AG04449 (cell line): ENCODE data around the gene JHY.

Source experiments
- CTCF ChIA-PET: fragments of 350-600 bp; formaldehyde crosslinking; extraction: SDS; loops from one replicate; lab custom pipeline; 2021; ENCODE audit warnings: antibody characterized with exemption; lab: Yijun Ruan, JAX
- POLR2A ChIA-PET: fragments of 400-600, 350-600 bp; formaldehyde crosslinking; extraction: SDS; loops from one replicate; lab custom pipeline; 2020; ENCODE audit warnings: antibody characterized with exemption, inconsistent platforms; lab: Yijun Ruan, JAX
- DNase-seq: peaks from one replicate; pipeline ENCODE4 v3.0.0-alpha.2; 2010; ENCODE audit warnings: low read depth, low spot score
- H3K4me3 ChIP-seq: 2 replicates; pipeline ENCODE4 v1.5.1; 2011; ENCODE audit warnings: low read depth, mild to moderate bottlenecking, control low read depth, low read length
- TF ChIP-seq, protein P1 (sequence below): IDR thresholded peaks from one replicate; pipeline ENCODE4 v1.5.1; 2011; ENCODE audit warnings: mild to moderate bottlenecking, moderate library complexity, low read length, control low read depth, inconsistent platforms; ENCODE audit not compliant: insufficient read depth; ENCODE audit errors: missing control alignments

JHY gene

DNA sequence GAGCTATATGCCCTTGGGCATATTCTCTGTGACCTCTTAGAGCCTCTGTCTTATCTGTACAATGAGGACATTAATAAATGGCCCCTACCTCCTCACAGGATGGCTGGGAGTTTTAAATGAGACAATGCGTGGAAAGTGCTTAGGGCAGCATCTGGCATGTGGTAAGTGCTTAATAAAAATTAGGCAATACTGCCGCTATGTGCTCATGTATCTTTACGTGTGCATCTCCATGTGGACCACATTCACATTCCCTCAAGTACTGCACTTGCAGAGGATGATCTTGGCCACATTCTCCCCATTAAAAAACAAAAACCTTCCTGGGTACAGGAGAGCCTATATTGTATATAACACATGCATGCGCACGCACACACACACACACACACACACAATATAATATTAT, 118.2 kb downstream of the JHY start:
- POLR2A ChIA-PET, result no interaction called here
- H3K4me3 ChIP-seq, result no peak overlapping the region
- DNase-seq, result no peak
- CTCF ChIA-PET, result interaction anchor here (7.0 kb wide), 1 partner anchor 22 kb away, joined by 47 read pairs; no protein-coding TSS in a partner anchor
- TF ChIP-seq, protein P1, sequence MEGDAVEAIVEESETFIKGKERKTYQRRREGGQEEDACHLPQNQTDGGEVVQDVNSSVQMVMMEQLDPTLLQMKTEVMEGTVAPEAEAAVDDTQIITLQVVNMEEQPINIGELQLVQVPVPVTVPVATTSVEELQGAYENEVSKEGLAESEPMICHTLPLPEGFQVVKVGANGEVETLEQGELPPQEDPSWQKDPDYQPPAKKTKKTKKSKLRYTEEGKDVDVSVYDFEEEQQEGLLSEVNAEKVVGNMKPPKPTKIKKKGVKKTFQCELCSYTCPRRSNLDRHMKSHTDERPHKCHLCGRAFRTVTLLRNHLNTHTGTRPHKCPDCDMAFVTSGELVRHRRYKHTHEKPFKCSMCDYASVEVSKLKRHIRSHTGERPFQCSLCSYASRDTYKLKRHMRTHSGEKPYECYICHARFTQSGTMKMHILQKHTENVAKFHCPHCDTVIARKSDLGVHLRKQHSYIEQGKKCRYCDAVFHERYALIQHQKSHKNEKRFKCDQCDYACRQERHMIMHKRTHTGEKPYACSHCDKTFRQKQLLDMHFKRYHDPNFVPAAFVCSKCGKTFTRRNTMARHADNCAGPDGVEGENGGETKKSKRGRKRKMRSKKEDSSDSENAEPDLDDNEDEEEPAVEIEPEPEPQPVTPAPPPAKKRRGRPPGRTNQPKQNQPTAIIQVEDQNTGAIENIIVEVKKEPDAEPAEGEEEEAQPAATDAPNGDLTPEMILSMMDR, result no peak

DNA sequence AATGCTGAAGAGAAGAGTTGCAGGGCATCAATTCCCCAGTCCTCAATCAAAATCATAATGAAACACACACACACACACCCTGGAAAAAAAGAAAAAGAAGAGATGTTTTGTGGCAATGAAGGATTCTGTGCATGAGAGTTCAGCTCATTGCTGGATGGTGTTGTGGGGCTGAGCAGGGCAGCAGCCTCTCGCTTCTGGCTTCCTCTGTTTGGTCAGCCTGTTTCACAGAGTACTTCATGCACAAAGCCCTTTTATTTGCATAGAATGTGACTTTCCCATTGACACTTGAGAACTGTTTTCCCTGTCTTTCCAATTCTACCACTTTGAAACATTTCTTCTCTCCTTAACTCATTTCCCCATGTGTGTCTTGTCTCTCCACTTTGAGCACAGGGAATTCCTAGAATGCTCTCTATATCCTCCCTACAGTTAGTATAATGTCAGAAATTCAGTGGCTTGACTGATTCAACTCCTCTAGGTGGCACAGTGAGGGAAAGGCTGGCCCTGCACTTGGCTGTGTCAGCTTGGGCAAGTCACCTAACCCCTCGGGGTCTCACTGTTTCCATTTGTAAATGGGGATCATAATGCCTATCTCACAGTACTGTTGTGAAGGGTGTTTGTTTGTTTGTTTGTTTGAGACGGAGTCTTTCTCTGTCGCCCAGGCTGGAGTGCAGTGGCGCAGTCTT, 124.4 kb downstream of the JHY start:
- POLR2A ChIA-PET, result no interaction called here
- CTCF ChIA-PET, result interaction anchor here (1.2 kb wide), 1 partner anchor 143 kb away, joined by 7 read pairs; no protein-coding TSS in a partner anchor

More for the DNA sequence above, 124.4 kb downstream of the JHY start:
- DNase-seq, result no peak
- no peak overlapping the region for H3K4me3 ChIP-seq
- TF ChIP-seq, protein P1, result no peak
